ENCODE data around the gene OR51B5.
"Not testable (repeated sequence)": the region's sequence is repeated elsewhere in the genome, so short reads cannot be mapped to it uniquely, and the experiment has no call there.

The OR51B5 gene

GRCh38 chr11:5343474-5344335 is at the start of gene OR51B5:
Gene OR51B5, minus strand, starts transcription at chr11:5343524. Its CDS starts 0 bp downstream, at chr11:5343524.
- peak; percentile 43 for DNase-seq (ENCODE audit: low read depth)

- DNase-seq (ENCODE audit: low read depth) = no peak
Measured at GRCh38 chr11:5390210-5390609, 46.9 kb upstream of the OR51B5 start.

- DNase-seq (ENCODE audit: low read depth) = no peak
Measured at GRCh38 chr11:5384335-5384734, 41.0 kb upstream of the OR51B5 start.

- no peak for DNase-seq (ENCODE audit: low read depth)
Measured at GRCh38 chr11:5383576-5383975, 40.3 kb upstream of the OR51B5 start, which contains the start of gene OR51M1. Gene OR51M1, plus strand, starts transcription at chr11:5383812. Its CDS starts 5,587 bp downstream, at chr11:5389399.

GRCh38 chr11:5380740-5381342 is 37.5 kb upstream of the OR51B5 start:
- peak; percentile 61 for DNase-seq (ENCODE audit: low read depth)

GRCh38 chr11:5369789-5370188 is 26.5 kb upstream of the OR51B5 start:
- DNase-seq (ENCODE audit: low read depth) = peak; percentile 58

GRCh38 chr11:5368502-5369043 is 25.2 kb upstream of the OR51B5 start:
- DNase-seq (ENCODE audit: low read depth) = no peak

- peak; percentile 92 for DNase-seq (ENCODE audit: low read depth)
Measured at GRCh38 chr11:5367448-5368074, 24.2 kb upstream of the OR51B5 start.

- DNase-seq (ENCODE audit: low read depth) = no peak
Measured at GRCh38 chr11:5366856-5367255, 23.5 kb upstream of the OR51B5 start.

- DNase-seq (ENCODE audit: low read depth) = not testable (repeated sequence)
Measured at GRCh38 chr11:5366365-5366764, 23.0 kb upstream of the OR51B5 start.

GRCh38 chr11:5364214-5364613 is 20.9 kb upstream of the OR51B5 start:
- peak; percentile 89 for DNase-seq (ENCODE audit: low read depth)

GRCh38 chr11:5363679-5364078 is 20.4 kb upstream of the OR51B5 start:
- no peak for DNase-seq (ENCODE audit: low read depth)

- peak; percentile 36 for DNase-seq (ENCODE audit: low read depth)
Measured at GRCh38 chr11:5362017-5362625, 18.8 kb upstream of the OR51B5 start.

- DNase-seq (ENCODE audit: low read depth) = not testable (repeated sequence)
Measured at GRCh38 chr11:5356031-5356430, 12.7 kb upstream of the OR51B5 start.

- DNase-seq (ENCODE audit: low read depth) = no peak
Measured at GRCh38 chr11:5351208-5351607, 7.9 kb upstream of the OR51B5 start, which contains the start of gene OR51B6. Gene OR51B6, plus strand, starts transcription at chr11:5351508. Its CDS starts 0 bp downstream, at chr11:5351508.

- no peak for DNase-seq (ENCODE audit: low read depth)
Measured at GRCh38 chr11:5349550-5349949, 6.2 kb upstream of the OR51B5 start.

- DNase-seq (ENCODE audit: low read depth) = no peak
Measured at GRCh38 chr11:5348551-5349194, 5.3 kb upstream of the OR51B5 start.

GRCh38 chr11:5345831-5346230 is 2.5 kb upstream of the OR51B5 start:
- peak; percentile 72 for DNase-seq (ENCODE audit: low read depth)

GRCh38 chr11:5339771-5340322 is 3.5 kb downstream of the OR51B5 start:
- no peak for DNase-seq (ENCODE audit: low read depth)

GRCh38 chr11:5337253-5337652 is 6.1 kb downstream of the OR51B5 start:
- not testable (repeated sequence) for DNase-seq (ENCODE audit: low read depth)

- peak; percentile 56 for DNase-seq (ENCODE audit: low read depth)
Measured at GRCh38 chr11:5336331-5336730, 7.0 kb downstream of the OR51B5 start.

Data from amniotic epithelial cell (primary cell).